Chondrocyte (in vitro differentiated cells): ENCODE results near the gene STEAP2. TPM values are rescaled to one million over a fixed set of nuclear protein-coding genes. Genes with fewer than 3 reads are reported as not detected.

Experiments used
- DNase-seq: peaks from one replicate; pipeline ENCODE4 v3.0.0; 2021; ENCODE audit warnings: mixed read lengths, low spot score
- H3K27ac Mint-ChIP-seq: one replicate; pipeline ENCODE4 v1.8.0; 2021; ENCODE audit warnings: mild to moderate bottlenecking, moderate library complexity, mixed read lengths; ENCODE audit not compliant: unreplicated experiment
- H3K27me3 Mint-ChIP-seq: 2 replicates; pipeline ENCODE4 v1.8.0; 2021; ENCODE audit warnings: low read depth, mixed read lengths
- H3K36me3 Mint-ChIP-seq: 2 replicates; pipeline ENCODE4 v1.8.0; 2021; ENCODE audit warnings: low read depth, mixed read lengths
- H3K4me1 Mint-ChIP-seq: 2 replicates; pipeline ENCODE4 v1.8.0; 2021; ENCODE audit warnings: low read depth, mild to moderate bottlenecking, mixed read lengths
- H3K4me3 Mint-ChIP-seq: one replicate; pipeline ENCODE4 v1.8.0; 2021; ENCODE audit warnings: mild to moderate bottlenecking, moderate library complexity, mixed read lengths; ENCODE audit not compliant: unreplicated experiment
- H3K9me3 Mint-ChIP-seq: 2 replicates; pipeline ENCODE4 v1.8.0; 2021; ENCODE audit warnings: low read depth, mixed read lengths
- CTCF ChIP-seq: fragments of 200-600 bp; sonication (generic); IDR thresholded peaks from 2 replicates; pipeline ENCODE4 v1.5.0; 2021; ENCODE audit warnings: antibody characterized with exemption, mild to moderate bottlenecking, moderate library complexity
- total RNA-seq: library from RNA; stranded (reverse); gene quantifications from 3 replicates; pipeline ENCODE4 v1.2.1, GENCODE V29; 2021

The STEAP2 gene
- total RNA-seq, 1 donor from 2014 or later: 0.20 TPM

DNA sequence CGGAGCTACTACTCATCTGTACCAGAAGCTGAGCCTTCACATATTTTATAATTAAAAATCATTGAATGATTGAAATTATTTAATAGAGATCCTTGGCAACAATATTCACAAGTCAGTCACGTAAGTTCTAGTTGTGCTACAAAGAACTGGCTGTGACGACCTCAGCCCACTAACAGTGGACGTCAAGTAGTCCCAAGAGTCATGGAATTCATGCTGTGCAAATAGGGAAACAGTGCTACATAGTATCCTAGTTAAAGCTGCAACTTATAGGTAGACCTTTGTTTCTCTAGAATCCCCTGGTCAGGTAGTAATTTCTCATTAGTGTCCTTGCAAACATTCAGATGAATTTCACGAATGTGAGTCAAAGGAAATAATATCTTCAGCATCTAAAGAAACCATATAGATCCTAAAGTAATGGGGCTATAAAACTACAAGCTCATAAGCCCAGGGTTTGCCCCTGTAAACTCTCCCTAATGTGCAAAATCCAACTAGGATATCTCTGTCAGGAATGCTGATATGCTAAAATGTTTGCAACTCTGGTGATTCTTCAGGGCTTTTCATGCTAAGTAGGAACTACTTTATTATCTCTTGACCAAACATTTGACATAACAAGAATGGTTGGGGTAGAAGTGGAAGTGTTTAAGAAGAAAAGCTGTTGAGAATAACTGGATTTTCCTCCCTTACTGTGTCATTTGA is 64.6 kb downstream of the STEAP2 start:
- H3K27ac Mint-ChIP-seq: no peak overlapping the region
- no peaks in the 10 kb centered on the region for H3K9me3 Mint-ChIP-seq
- peaks cover 7% of the 10 kb centered on the region for H3K27me3 Mint-ChIP-seq
- TF ChIP-seq CTCF: no peak
- no peak for DNase-seq
- H3K4me3 Mint-ChIP-seq: no peak overlapping the region
- H3K4me1 Mint-ChIP-seq: no peaks in the 10 kb centered on the region
- H3K36me3 Mint-ChIP-seq: no peaks in the 10 kb centered on the region

Other genes with a start within 250 kb of the STEAP2 start
- gene STEAP1, start 57.3 kb upstream of the STEAP2 start, total RNA-seq: 0.22 to 0.31 TPM (median 0.28 TPM) in 3 replicates
- gene CFAP69, start 33.4 kb downstream of the STEAP2 start, total RNA-seq: 0.55 to 1.2 TPM in 2 of 3 replicates, not detected in the other
- not detected in 3 replicates for gene FAM237B, start 109.6 kb downstream of the STEAP2 start, total RNA-seq
- 14.5 to 15.7 TPM (median 14.9 TPM) in 3 replicates for gene GTPBP10, start 135.0 kb downstream of the STEAP2 start, total RNA-seq
- 21.0 to 29.5 TPM (median 27.6 TPM) in 3 replicates for gene CLDN12, start 191.7 kb downstream of the STEAP2 start, total RNA-seq